ENCODE results near the gene RASA4B.
"Not testable (repeated sequence)": the region's sequence is repeated elsewhere in the genome, so short reads cannot be mapped to it uniquely, and the experiment has no call there.

Gene RASA4B

GRCh38 chr7:102531583-102531982, 14.0 kb upstream of the RASA4B start:
- H3K4me3 ChIP-seq (ENCODE audit: severe bottlenecking); H3K9me3 ChIP-seq (ENCODE audit: severe bottlenecking); H3K27me3 ChIP-seq (ENCODE audit: insufficient read depth, poor library complexity, severe bottlenecking); H3K27ac ChIP-seq (ENCODE audit: poor library complexity, severe bottlenecking); H3K36me3 ChIP-seq (ENCODE audit: low read depth); H3K4me1 ChIP-seq (ENCODE audit: insufficient read depth, poor library complexity, severe bottlenecking): not testable (repeated sequence)
- peak; percentile 77 for ATAC-seq (ENCODE audit: low read depth)
- peak; percentile 76 for DNase-seq (ENCODE audit: low spot score)

GRCh38 chr7:102527822-102528793, 10.5 kb upstream of the RASA4B start:
- not testable (repeated sequence) for H3K9me3 ChIP-seq (ENCODE audit: severe bottlenecking); H3K36me3 ChIP-seq (ENCODE audit: low read depth); DNase-seq (ENCODE audit: low spot score); H3K27ac ChIP-seq (ENCODE audit: poor library complexity, severe bottlenecking); H3K27me3 ChIP-seq (ENCODE audit: insufficient read depth, poor library complexity, severe bottlenecking); H3K4me1 ChIP-seq (ENCODE audit: insufficient read depth, poor library complexity, severe bottlenecking); ATAC-seq (ENCODE audit: low read depth); H3K4me3 ChIP-seq (ENCODE audit: severe bottlenecking)

GRCh38 chr7:102527182-102527581, 9.6 kb upstream of the RASA4B start:
- not testable (repeated sequence) for H3K4me3 ChIP-seq (ENCODE audit: severe bottlenecking); H3K9me3 ChIP-seq (ENCODE audit: severe bottlenecking); H3K27ac ChIP-seq (ENCODE audit: poor library complexity, severe bottlenecking); H3K36me3 ChIP-seq (ENCODE audit: low read depth); ATAC-seq (ENCODE audit: low read depth); H3K4me1 ChIP-seq (ENCODE audit: insufficient read depth, poor library complexity, severe bottlenecking); H3K27me3 ChIP-seq (ENCODE audit: insufficient read depth, poor library complexity, severe bottlenecking); DNase-seq (ENCODE audit: low spot score)

GRCh38 chr7:102524803-102525202, 7.2 kb upstream of the RASA4B start:
- ATAC-seq (ENCODE audit: low read depth): peak; percentile 2; the same call in 1 of the 3 replicates
- DNase-seq (ENCODE audit: low spot score): peak; percentile 48
- H3K27me3 ChIP-seq (ENCODE audit: insufficient read depth, poor library complexity, severe bottlenecking); H3K4me1 ChIP-seq (ENCODE audit: insufficient read depth, poor library complexity, severe bottlenecking); H3K4me3 ChIP-seq (ENCODE audit: severe bottlenecking); H3K36me3 ChIP-seq (ENCODE audit: low read depth); H3K27ac ChIP-seq (ENCODE audit: poor library complexity, severe bottlenecking); H3K9me3 ChIP-seq (ENCODE audit: severe bottlenecking): not testable (repeated sequence)

- not testable (repeated sequence) for H3K27me3 ChIP-seq (ENCODE audit: insufficient read depth, poor library complexity, severe bottlenecking); H3K27ac ChIP-seq (ENCODE audit: poor library complexity, severe bottlenecking); H3K36me3 ChIP-seq (ENCODE audit: low read depth); H3K4me1 ChIP-seq (ENCODE audit: insufficient read depth, poor library complexity, severe bottlenecking); DNase-seq (ENCODE audit: low spot score); H3K9me3 ChIP-seq (ENCODE audit: severe bottlenecking); H3K4me3 ChIP-seq (ENCODE audit: severe bottlenecking); ATAC-seq (ENCODE audit: low read depth)
Measured at GRCh38 chr7:102520797-102521196, 3.2 kb upstream of the RASA4B start.

- not testable (repeated sequence) for DNase-seq (ENCODE audit: low spot score); H3K36me3 ChIP-seq (ENCODE audit: low read depth); ATAC-seq (ENCODE audit: low read depth); H3K27me3 ChIP-seq (ENCODE audit: insufficient read depth, poor library complexity, severe bottlenecking); H3K9me3 ChIP-seq (ENCODE audit: severe bottlenecking); H3K4me1 ChIP-seq (ENCODE audit: insufficient read depth, poor library complexity, severe bottlenecking); H3K27ac ChIP-seq (ENCODE audit: poor library complexity, severe bottlenecking); H3K4me3 ChIP-seq (ENCODE audit: severe bottlenecking)
Measured at GRCh38 chr7:102516951-102517350, 626 bp downstream of the RASA4B start.

- DNase-seq (ENCODE audit: low spot score); H3K4me3 ChIP-seq (ENCODE audit: severe bottlenecking); H3K36me3 ChIP-seq (ENCODE audit: low read depth); H3K27me3 ChIP-seq (ENCODE audit: insufficient read depth, poor library complexity, severe bottlenecking); H3K9me3 ChIP-seq (ENCODE audit: severe bottlenecking); H3K27ac ChIP-seq (ENCODE audit: poor library complexity, severe bottlenecking); H3K4me1 ChIP-seq (ENCODE audit: insufficient read depth, poor library complexity, severe bottlenecking): not testable (repeated sequence)
- peak; percentile 18 for ATAC-seq (ENCODE audit: low read depth)
Measured at GRCh38 chr7:102515889-102516288, 1.7 kb downstream of the RASA4B start.

- H3K4me3 ChIP-seq (ENCODE audit: severe bottlenecking); H3K27ac ChIP-seq (ENCODE audit: poor library complexity, severe bottlenecking); H3K4me1 ChIP-seq (ENCODE audit: insufficient read depth, poor library complexity, severe bottlenecking); H3K36me3 ChIP-seq (ENCODE audit: low read depth); H3K27me3 ChIP-seq (ENCODE audit: insufficient read depth, poor library complexity, severe bottlenecking); H3K9me3 ChIP-seq (ENCODE audit: severe bottlenecking); DNase-seq (ENCODE audit: low spot score): not testable (repeated sequence)
- peak; percentile 28 for ATAC-seq (ENCODE audit: low read depth)
Measured at GRCh38 chr7:102514881-102515721, 2.5 kb downstream of the RASA4B start.

- peak; percentile 48 for DNase-seq (ENCODE audit: low spot score)
- H3K4me3 ChIP-seq (ENCODE audit: severe bottlenecking); H3K27me3 ChIP-seq (ENCODE audit: insufficient read depth, poor library complexity, severe bottlenecking); H3K9me3 ChIP-seq (ENCODE audit: severe bottlenecking); ATAC-seq (ENCODE audit: low read depth); H3K4me1 ChIP-seq (ENCODE audit: insufficient read depth, poor library complexity, severe bottlenecking); H3K27ac ChIP-seq (ENCODE audit: poor library complexity, severe bottlenecking); H3K36me3 ChIP-seq (ENCODE audit: low read depth): not testable (repeated sequence)
Measured at GRCh38 chr7:102512642-102513221, 4.8 kb downstream of the RASA4B start.

GRCh38 chr7:102511860-102512522, 5.6 kb downstream of the RASA4B start:
- H3K9me3 ChIP-seq (ENCODE audit: severe bottlenecking); H3K27ac ChIP-seq (ENCODE audit: poor library complexity, severe bottlenecking); H3K36me3 ChIP-seq (ENCODE audit: low read depth); H3K4me3 ChIP-seq (ENCODE audit: severe bottlenecking); H3K4me1 ChIP-seq (ENCODE audit: insufficient read depth, poor library complexity, severe bottlenecking); DNase-seq (ENCODE audit: low spot score); H3K27me3 ChIP-seq (ENCODE audit: insufficient read depth, poor library complexity, severe bottlenecking): not testable (repeated sequence)
- ATAC-seq (ENCODE audit: low read depth): peak; percentile 62
